Measurements from ENCODE around the gene PMPCA.
"Not testable (repeated sequence)": the region's sequence is repeated elsewhere in the genome, so short reads cannot be mapped to it uniquely, and the experiment has no call there.

PMPCA gene

DNA sequence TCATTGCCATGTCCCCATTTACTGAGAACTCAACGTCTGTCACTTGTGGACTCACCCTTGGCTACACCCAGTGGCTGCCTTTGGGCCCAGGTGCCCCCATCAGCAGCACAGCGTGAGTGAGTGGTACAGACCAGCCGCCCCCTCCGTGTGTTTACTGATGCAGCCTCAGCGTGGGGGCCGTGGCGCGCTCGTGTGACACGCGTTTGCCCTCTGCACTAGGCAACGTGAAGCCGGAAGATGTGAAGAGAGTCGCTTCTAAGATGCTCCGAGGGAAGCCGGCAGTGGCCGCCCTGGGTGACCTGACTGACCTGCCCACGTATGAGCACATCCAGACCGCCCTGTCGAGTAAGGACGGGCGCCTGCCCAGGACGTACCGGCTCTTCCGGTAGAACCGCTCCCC is 12.4 kb downstream of the PMPCA start:
- no peak overlapping the region for H2AFZ ChIP-seq (ENCODE audit: low read length)
- H3K4me1 ChIP-seq (ENCODE audit: insufficient read depth, low read length, poor library complexity, severe bottlenecking), result no peaks in the 10 kb centered on the region
- no peak overlapping the region for H3K4me3 ChIP-seq (ENCODE audit: low read length, poor library complexity, severe bottlenecking)
- no peak for TF ChIP-seq EZH2phosphoT487 (IDR thresholded peaks at IDR 0.05; ENCODE audit: borderline replicate concordance)
- TF ChIP-seq, protein P1, sequence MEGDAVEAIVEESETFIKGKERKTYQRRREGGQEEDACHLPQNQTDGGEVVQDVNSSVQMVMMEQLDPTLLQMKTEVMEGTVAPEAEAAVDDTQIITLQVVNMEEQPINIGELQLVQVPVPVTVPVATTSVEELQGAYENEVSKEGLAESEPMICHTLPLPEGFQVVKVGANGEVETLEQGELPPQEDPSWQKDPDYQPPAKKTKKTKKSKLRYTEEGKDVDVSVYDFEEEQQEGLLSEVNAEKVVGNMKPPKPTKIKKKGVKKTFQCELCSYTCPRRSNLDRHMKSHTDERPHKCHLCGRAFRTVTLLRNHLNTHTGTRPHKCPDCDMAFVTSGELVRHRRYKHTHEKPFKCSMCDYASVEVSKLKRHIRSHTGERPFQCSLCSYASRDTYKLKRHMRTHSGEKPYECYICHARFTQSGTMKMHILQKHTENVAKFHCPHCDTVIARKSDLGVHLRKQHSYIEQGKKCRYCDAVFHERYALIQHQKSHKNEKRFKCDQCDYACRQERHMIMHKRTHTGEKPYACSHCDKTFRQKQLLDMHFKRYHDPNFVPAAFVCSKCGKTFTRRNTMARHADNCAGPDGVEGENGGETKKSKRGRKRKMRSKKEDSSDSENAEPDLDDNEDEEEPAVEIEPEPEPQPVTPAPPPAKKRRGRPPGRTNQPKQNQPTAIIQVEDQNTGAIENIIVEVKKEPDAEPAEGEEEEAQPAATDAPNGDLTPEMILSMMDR (conservative IDR thresholded peaks at IDR 0.05; ENCODE audit: low read length), result no peak
- no peaks in the 10 kb centered on the region for H3F3A ChIP-seq (ENCODE audit: low read depth)
- H4K20me1 ChIP-seq (ENCODE audit: insufficient read depth, low read length, poor library complexity, severe bottlenecking), result no peaks in the 10 kb centered on the region
- no peaks in the 10 kb centered on the region for H3K9me3 ChIP-seq (ENCODE audit: insufficient read depth, low read depth, low read length)
- no peaks in the 10 kb centered on the region for H3K79me2 ChIP-seq (ENCODE audit: insufficient read depth, low read length)
- peaks cover 51% of the 10 kb centered on the region; the same call in 1 of the 2 replicates for H3K36me3 ChIP-seq (ENCODE audit: insufficient read depth, low read length)
- no peak overlapping the region for H3K9ac ChIP-seq (ENCODE audit: low read depth, low read length, poor library complexity, severe bottlenecking)
- no peaks in the 10 kb centered on the region for H3K9me2 ChIP-seq (replicated peaks; ENCODE audit: low read depth, low read length)
- H3K4me2 ChIP-seq (ENCODE audit: low read depth, low read length, poor library complexity, severe bottlenecking), result no peak overlapping the region
- no peaks in the 10 kb centered on the region for H3K27me3 ChIP-seq (ENCODE audit: insufficient read depth, low read length, poor library complexity, severe bottlenecking)

DNA sequence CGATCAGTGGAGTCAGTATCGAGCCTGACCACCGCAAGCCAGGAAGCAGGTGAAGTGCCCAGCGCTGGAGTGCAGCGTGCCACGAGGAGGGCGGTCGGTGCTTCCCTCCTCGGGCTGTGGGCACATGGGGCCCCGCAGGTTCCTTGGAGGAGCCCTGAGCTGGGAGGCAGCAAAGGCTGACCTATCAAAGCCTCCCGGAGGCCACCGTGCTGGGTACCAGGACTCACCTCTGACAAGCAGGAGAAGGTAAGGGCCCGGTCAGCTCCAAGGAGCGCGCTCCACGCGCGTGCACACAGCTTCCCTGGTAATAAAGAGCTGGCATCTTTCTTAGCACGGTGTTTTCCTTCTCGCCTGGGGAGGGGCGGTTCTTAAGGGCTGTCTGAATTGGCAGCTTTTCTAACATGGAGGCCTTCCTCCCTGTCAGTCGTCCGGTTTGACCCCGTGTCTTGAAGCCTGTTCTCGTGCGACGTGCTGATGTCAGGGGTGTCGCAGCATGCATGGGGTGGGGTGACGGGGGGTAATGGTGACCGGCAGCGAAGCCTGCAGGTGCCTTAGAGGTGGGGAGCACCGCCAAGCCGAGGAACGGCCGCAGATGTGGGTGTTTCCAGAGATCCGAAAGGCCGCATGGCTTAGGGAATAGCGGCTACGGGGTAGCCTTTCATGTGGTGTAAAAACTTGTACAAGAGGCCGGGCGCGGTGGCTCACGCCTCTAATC is 13.1 kb downstream of the PMPCA start:
- H3K9me2 ChIP-seq (replicated peaks; ENCODE audit: low read depth, low read length), result no peaks in the 10 kb centered on the region
- no peaks in the 10 kb centered on the region for H3K27me3 ChIP-seq (ENCODE audit: insufficient read depth, low read length, poor library complexity, severe bottlenecking)
- H4K20me1 ChIP-seq (ENCODE audit: insufficient read depth, low read length, poor library complexity, severe bottlenecking), result no peaks in the 10 kb centered on the region
- no peak for TF ChIP-seq EZH2phosphoT487 (IDR thresholded peaks at IDR 0.05; ENCODE audit: borderline replicate concordance)
- TF ChIP-seq, protein P1 (conservative IDR thresholded peaks at IDR 0.05; ENCODE audit: low read length), result no peak
- H3K9me3 ChIP-seq (ENCODE audit: insufficient read depth, low read depth, low read length), result no peaks in the 10 kb centered on the region
- H3K9ac ChIP-seq (ENCODE audit: low read depth, low read length, poor library complexity, severe bottlenecking), result no peak overlapping the region
- no peak overlapping the region for H2AFZ ChIP-seq (ENCODE audit: low read length)
- no peak overlapping the region for H3K4me3 ChIP-seq (ENCODE audit: low read length, poor library complexity, severe bottlenecking)
- no peak overlapping the region for H3K4me2 ChIP-seq (ENCODE audit: low read depth, low read length, poor library complexity, severe bottlenecking)
- no peaks in the 10 kb centered on the region for H3K4me1 ChIP-seq (ENCODE audit: insufficient read depth, low read length, poor library complexity, severe bottlenecking)
- H3K79me2 ChIP-seq (ENCODE audit: insufficient read depth, low read length), result no peaks in the 10 kb centered on the region
- H3F3A ChIP-seq (ENCODE audit: low read depth), result no peaks in the 10 kb centered on the region
- H3K36me3 ChIP-seq (ENCODE audit: insufficient read depth, low read length), result peaks cover 45% of the 10 kb centered on the region; the same call in 1 of the 2 replicates

DNA sequence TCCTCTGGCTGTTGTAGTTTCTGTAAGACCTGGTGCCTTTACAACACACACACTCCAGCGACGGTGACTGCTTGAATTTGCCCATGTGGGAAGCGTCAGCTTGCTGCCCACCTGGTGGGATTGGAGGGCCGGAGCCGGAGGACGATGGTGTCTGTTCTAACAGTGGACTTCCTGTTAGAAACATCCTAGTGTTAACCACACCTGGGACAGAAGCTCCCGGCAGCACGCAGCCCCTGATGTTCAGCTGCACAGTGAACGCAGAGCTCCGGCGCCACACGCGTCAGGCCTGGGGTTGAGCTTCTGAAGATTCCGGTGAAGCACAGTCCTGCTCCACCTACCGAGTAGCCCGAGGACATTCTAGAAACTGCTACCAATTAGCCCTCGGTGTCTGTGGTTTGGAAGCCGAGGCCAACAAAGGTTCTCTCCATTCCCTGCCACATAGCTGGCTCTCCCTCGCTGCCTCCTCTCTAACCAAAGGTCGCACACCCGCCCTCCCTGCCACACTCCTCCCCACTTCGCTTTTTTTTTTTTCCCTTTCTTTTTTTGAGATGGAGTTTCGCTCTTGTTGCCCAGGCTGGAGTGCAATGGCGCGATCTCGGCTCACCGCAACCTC is 14.4 kb downstream of the PMPCA start:
- Histone ChIP-seq H3K4me1 (ENCODE audit: insufficient read depth, low read length, poor library complexity, severe bottlenecking) (no peaks in the 10 kb centered on the region), H3K9ac (ENCODE audit: low read depth, low read length, poor library complexity, severe bottlenecking) (no peak overlapping the region), H4K20me1 (ENCODE audit: insufficient read depth, low read length, poor library complexity, severe bottlenecking) (no peaks in the 10 kb centered on the region), H3K4me2 (ENCODE audit: low read depth, low read length, poor library complexity, severe bottlenecking) (no peak overlapping the region), H3K79me2 (ENCODE audit: insufficient read depth, low read length) (no peaks in the 10 kb centered on the region), H2AFZ (ENCODE audit: low read length) (no peak overlapping the region), H3K9me3 (ENCODE audit: insufficient read depth, low read depth, low read length) (no peaks in the 10 kb centered on the region), H3K27me3 (ENCODE audit: insufficient read depth, low read length, poor library complexity, severe bottlenecking) (no peaks in the 10 kb centered on the region), H3K9me2 (replicated peaks; ENCODE audit: low read depth, low read length) (no peaks in the 10 kb centered on the region), H3K4me3 (ENCODE audit: low read length, poor library complexity, severe bottlenecking) (no peak overlapping the region), H3K36me3 (ENCODE audit: insufficient read depth, low read length) (peaks cover 49% of the 10 kb centered on the region; the same call in 1 of the 2 replicates), H3F3A (ENCODE audit: low read depth) (no peaks in the 10 kb centered on the region)
- TF ChIP-seq, protein P1 (conservative IDR thresholded peaks at IDR 0.05; ENCODE audit: low read length), result no peak
- TF ChIP-seq EZH2phosphoT487 (IDR thresholded peaks at IDR 0.05; ENCODE audit: borderline replicate concordance), result no peak

DNA sequence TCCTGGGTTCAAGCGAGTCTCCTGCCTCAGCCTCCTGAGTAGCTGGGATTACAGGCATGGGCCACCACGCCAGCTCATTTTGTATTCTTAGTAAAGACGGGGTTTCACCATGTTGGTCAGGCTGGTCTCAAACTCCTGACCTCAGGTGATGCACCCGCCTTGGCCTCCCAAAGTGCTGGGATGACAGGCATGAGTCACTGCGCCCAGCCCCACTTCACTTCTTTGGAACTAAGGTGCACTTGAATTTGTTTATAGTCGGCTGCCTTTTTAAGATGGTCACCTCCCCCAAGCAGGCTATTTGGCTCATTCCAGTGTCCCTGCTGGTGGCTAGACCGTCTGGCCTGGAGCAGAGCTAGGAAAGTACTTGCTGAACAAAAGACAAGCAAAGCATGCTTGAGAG is 14.9 kb downstream of the PMPCA start:
- H3F3A ChIP-seq (ENCODE audit: low read depth); H4K20me1 ChIP-seq (ENCODE audit: insufficient read depth, low read length, poor library complexity, severe bottlenecking); H3K4me2 ChIP-seq (ENCODE audit: low read depth, low read length, poor library complexity, severe bottlenecking); H3K9me3 ChIP-seq (ENCODE audit: insufficient read depth, low read depth, low read length); H2AFZ ChIP-seq (ENCODE audit: low read length); H3K4me3 ChIP-seq (ENCODE audit: low read length, poor library complexity, severe bottlenecking); H3K4me1 ChIP-seq (ENCODE audit: insufficient read depth, low read length, poor library complexity, severe bottlenecking); H3K9me2 ChIP-seq (replicated peaks; ENCODE audit: low read depth, low read length); H3K79me2 ChIP-seq (ENCODE audit: insufficient read depth, low read length); H3K27me3 ChIP-seq (ENCODE audit: insufficient read depth, low read length, poor library complexity, severe bottlenecking); H3K9ac ChIP-seq (ENCODE audit: low read depth, low read length, poor library complexity, severe bottlenecking): not testable (repeated sequence)
- H3K36me3 ChIP-seq (ENCODE audit: insufficient read depth, low read length), result peaks cover 53% of the 10 kb centered on the region; the same call in 1 of the 2 replicates

All from Loucy (cell line).